Measurements from ENCODE around the gene AP3D1.

Gene AP3D1

GRCh38 chr19:2084993-2085720, 66.2 kb downstream of the AP3D1 start:
- DNase-seq (ENCODE audit: low read depth) = peak; percentile 90

- DNase-seq (ENCODE audit: low read depth) = peak; percentile 54
Observed at GRCh38 chr19:2083174-2083854, 68.1 kb downstream of the AP3D1 start.

- no peak for DNase-seq (ENCODE audit: low read depth)
Observed at GRCh38 chr19:2081873-2082810, 69.2 kb downstream of the AP3D1 start.

GRCh38 chr19:2080336-2080988, 70.9 kb downstream of the AP3D1 start:
- DNase-seq (ENCODE audit: low read depth) = no peak

- DNase-seq (ENCODE audit: low read depth) = no peak
Observed at GRCh38 chr19:2079865-2080301, 71.5 kb downstream of the AP3D1 start.

- DNase-seq (ENCODE audit: low read depth) = no peak
Observed at GRCh38 chr19:2079076-2079864, 72.1 kb downstream of the AP3D1 start.

- no peak for DNase-seq (ENCODE audit: low read depth)
Observed at GRCh38 chr19:2077833-2078619, 73.3 kb downstream of the AP3D1 start.

GRCh38 chr19:2077398-2077797, 74.0 kb downstream of the AP3D1 start:
- DNase-seq (ENCODE audit: low read depth) = no peak

GRCh38 chr19:2076526-2076944, 74.8 kb downstream of the AP3D1 start:
- DNase-seq (ENCODE audit: low read depth) = no peak

GRCh38 chr19:2072757-2073551, 78.4 kb downstream of the AP3D1 start:
- DNase-seq (ENCODE audit: low read depth) = no peak

GRCh38 chr19:2070986-2071673, 80.2 kb downstream of the AP3D1 start:
- no peak for DNase-seq (ENCODE audit: low read depth)

GRCh38 chr19:2070436-2070827, 80.9 kb downstream of the AP3D1 start:
- no peak for DNase-seq (ENCODE audit: low read depth)

- DNase-seq (ENCODE audit: low read depth) = no peak
Observed at GRCh38 chr19:2064788-2065524, 86.4 kb downstream of the AP3D1 start.

- no peak for DNase-seq (ENCODE audit: low read depth)
Observed at GRCh38 chr19:2064395-2064787, 87.0 kb downstream of the AP3D1 start.

- no peak for DNase-seq (ENCODE audit: low read depth)
Observed at GRCh38 chr19:2063824-2064223, 87.5 kb downstream of the AP3D1 start.

GRCh38 chr19:2062770-2063169, 88.6 kb downstream of the AP3D1 start:
- no peak for DNase-seq (ENCODE audit: low read depth)

GRCh38 chr19:2062389-2062729, 89.0 kb downstream of the AP3D1 start:
- DNase-seq (ENCODE audit: low read depth) = no peak

All from activated T-cell treated with anti-CD3 and anti-CD28 coated beads for 24 hours (primary cell).